ENCODE results near the gene GHRHR.
A peak's percentile ranks its signal among the peaks of the same experiment; 100 is the strongest.

Gene GHRHR

GRCh38 chr7:30963842-30964241 lies at the start of gene GHRHR:
Gene GHRHR (plus strand): TSS chr7:30963953. CDS start chr7:30964069, 116 bp downstream.
- DNase-seq = no peak

- no peak for DNase-seq
These were observed 49.2 kb upstream of the GHRHR start for GRCh38 chr7:30914596-30914995.

GRCh38 chr7:30915005-30915601 lies 48.6 kb upstream of the GHRHR start:
- no peak for DNase-seq

- no peak for DNase-seq
These were observed 48.0 kb upstream of the GHRHR start for GRCh38 chr7:30915751-30916150.

- DNase-seq = no peak
These were observed 47.5 kb upstream of the GHRHR start for GRCh38 chr7:30916255-30916654.

GRCh38 chr7:30916767-30917166 lies 47.0 kb upstream of the GHRHR start:
- DNase-seq = no peak

GRCh38 chr7:30917216-30917893 lies 46.4 kb upstream of the GHRHR start:
- no peak for DNase-seq

GRCh38 chr7:30918676-30919075 lies 45.1 kb upstream of the GHRHR start:
- peak in 2 of 58 donors; percentile 18 to 28 for DNase-seq

GRCh38 chr7:30920021-30920583 lies 43.7 kb upstream of the GHRHR start:
- no peak for DNase-seq

GRCh38 chr7:30920584-30921539 lies 42.9 kb upstream of the GHRHR start:
- peak in 1 of 58 donors; percentile 20 for DNase-seq

GRCh38 chr7:30921540-30922401 lies 42.0 kb upstream of the GHRHR start:
- DNase-seq = no peak

- DNase-seq = no peak
These were observed 41.2 kb upstream of the GHRHR start for GRCh38 chr7:30922596-30922995.

- DNase-seq = no peak
These were observed 40.6 kb upstream of the GHRHR start for GRCh38 chr7:30923009-30923773.

- no peak for DNase-seq
These were observed 39.9 kb upstream of the GHRHR start for GRCh38 chr7:30923774-30924413.

GRCh38 chr7:30924624-30925023 lies 39.1 kb upstream of the GHRHR start:
- DNase-seq = no peak

GRCh38 chr7:30925117-30925516 lies 38.6 kb upstream of the GHRHR start:
- DNase-seq = no peak

GRCh38 chr7:30925913-30926312 lies 37.8 kb upstream of the GHRHR start:
- no peak for DNase-seq

GRCh38 chr7:30926313-30926712 lies 37.4 kb upstream of the GHRHR start:
- no peak for DNase-seq

- no peak for DNase-seq
These were observed 36.7 kb upstream of the GHRHR start for GRCh38 chr7:30927040-30927439.

All from anterior cingulate cortex (tissue), 58 donors.